HK-2 (cell line): ENCODE results near the gene METTL21A.
"Not testable (repeated sequence)": the region's sequence is repeated elsewhere in the genome, so short reads cannot be mapped to it uniquely, and the experiment has no call there.

ENCODE experiments used
- DNase-seq: peaks from one replicate; pipeline ENCODE4 v3.0.0-alpha.2; 2018; ENCODE audit not compliant: unreplicated experiment

Gene METTL21A

GRCh38 chr2:207625014-207625907 is at the start of gene METTL21A:
Gene METTL21A, minus strand, starts transcription at chr2:207625394. Its CDS starts 1,019 bp downstream, at chr2:207624375.
- DNase-seq = peak; percentile 90

DNA sequence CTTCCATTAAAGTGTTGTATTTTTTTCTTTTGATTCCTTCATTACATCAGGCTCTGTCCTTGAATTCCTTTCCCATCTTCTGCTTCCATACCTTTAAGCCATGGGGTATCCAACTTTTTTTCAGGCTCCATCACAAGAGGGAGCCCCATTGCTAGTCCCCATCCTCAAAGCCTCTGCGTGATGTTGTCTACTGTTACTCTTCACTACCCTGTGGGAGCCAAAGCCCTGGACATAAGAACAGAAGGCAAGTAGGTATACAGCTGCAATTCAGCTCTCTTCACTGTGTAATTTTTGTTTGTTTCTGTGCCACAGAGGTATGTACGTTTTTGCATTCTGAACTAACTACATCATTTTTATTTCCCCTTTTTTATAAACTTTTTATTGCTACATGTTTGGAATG is 49.6 kb upstream of the METTL21A start:
- DNase-seq = no peak

DNA sequence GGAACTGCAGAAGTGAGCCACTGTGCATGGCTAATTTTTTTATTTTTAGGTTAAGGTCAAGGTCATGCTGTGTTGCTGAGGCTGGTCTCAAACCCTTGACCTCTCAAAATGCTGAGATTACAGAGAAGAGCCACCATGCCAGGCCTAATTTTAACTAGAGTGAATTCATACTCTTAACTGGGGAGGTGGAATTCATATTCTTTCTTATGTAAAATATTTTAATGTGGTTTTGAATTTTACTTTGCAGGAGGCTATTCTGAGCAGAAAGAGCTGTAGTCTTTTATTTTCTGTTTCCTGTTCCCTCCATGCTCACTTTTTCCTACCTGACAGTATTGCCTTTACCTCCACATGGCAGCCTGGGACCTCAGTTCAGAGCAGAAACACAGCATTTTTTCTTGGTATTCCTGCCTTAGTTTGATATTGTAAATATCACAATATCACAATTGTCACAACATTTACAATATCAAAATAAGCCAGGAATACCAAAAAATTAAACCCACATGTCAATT is 49.1 kb upstream of the METTL21A start:
- no peak for DNase-seq

GRCh38 chr2:207673431-207673830 is 48.2 kb upstream of the METTL21A start:
- DNase-seq = no peak

GRCh38 chr2:207670887-207671286 is 45.7 kb upstream of the METTL21A start:
- no peak for DNase-seq

- no peak for DNase-seq
These were observed 38.8 kb upstream of the METTL21A start for GRCh38 chr2:207663870-207664545.

- no peak for DNase-seq
These were observed 37.0 kb upstream of the METTL21A start for GRCh38 chr2:207662203-207662602.

DNA sequence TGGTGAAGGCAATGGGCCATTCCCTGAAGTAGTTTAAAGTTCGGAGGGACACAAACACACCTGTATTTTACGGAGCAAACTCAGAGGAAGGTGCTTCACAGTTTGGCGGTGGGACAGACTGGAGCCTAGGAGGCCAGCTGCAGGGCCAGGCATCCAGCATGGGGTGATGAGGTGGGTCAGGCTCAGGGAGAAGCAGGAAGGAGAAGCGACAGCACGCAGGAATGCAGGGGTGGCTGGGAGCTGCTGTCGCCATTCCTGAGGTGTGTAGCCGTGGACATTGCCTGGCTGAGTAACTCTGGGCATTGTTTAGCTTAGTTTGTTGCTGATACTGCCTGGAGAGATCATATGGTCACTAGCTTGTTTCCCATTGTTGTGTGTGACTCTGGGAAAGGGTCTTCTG is 35.8 kb upstream of the METTL21A start:
- no peak for DNase-seq

DNA sequence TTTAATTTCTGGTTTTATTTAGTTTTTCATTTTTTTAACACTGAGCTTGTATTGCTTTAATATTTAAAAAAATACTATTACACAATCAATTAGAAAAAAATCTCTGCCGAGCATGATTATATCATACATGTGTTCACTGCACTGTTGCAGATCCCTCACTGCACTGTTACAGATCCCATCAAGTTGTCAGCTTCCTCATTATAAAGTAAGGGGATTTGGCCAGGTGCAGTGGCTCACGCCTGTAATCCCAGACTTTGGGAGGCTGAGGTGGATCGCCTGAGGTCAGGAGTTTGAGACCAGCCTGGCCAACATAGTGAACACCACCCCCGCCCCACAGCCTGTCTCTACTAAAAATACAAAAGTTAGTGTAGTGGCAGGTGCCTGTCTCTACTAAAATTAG is 33.0 kb upstream of the METTL21A start:
- DNase-seq = no peak

- DNase-seq = no peak
These were observed 29.8 kb upstream of the METTL21A start for GRCh38 chr2:207655000-207655399.

DNA sequence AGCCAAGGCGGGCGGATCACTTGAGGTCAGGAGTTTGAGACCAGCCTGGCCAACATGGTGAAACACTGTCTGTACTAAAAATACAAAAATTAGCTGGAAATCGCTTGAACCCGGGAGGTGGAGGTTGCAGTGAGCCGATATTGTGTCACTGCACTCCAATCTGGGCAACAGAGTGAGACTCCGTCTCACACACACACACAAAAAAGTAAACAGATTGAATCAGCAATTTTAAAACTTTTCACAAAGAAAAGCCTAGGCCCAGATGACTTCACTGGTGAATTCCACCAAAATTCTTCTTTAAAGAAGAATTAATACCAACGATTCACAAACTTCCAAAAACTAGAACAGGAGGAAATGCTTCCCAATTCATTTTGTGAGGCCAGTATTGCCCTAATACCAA is 21.4 kb upstream of the METTL21A start:
- not testable (repeated sequence) for DNase-seq

DNA sequence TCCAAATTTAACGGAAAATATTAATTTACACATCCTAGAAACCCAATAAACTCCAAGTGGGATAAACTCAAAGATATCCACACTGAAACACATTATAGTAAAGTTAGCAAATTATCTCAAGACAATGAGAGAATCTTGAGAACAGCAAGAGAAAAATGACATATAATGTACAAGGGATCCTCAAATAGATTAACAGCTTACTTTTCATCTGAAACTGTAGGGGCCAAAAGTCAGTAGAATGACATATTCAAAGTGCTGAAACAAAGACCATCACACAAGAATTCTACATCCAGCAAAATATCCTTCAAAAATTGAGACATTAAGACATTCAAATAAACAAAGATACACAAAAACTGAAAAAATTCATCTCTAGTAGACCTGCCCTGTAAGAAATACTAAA is 18.7 kb upstream of the METTL21A start:
- DNase-seq = no peak

DNA sequence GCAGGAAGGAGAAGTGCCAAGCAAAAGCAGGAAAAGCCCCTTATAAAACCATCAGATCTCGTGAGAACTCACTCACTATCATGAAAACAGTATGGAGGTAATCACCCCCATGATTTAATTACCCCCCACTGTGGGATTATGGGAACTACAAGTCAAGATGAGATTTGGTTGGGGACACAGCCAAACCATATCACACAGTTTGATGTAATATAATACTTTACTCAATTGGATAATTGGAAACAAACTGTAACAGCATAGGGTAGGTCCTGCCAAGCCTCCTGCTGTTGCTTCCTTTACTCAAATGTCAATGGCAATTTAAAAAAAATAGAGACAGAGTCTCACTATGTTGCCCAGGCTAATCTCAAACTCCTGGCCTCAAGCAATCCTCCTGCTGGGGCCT is 15.5 kb upstream of the METTL21A start:
- DNase-seq = no peak

DNA sequence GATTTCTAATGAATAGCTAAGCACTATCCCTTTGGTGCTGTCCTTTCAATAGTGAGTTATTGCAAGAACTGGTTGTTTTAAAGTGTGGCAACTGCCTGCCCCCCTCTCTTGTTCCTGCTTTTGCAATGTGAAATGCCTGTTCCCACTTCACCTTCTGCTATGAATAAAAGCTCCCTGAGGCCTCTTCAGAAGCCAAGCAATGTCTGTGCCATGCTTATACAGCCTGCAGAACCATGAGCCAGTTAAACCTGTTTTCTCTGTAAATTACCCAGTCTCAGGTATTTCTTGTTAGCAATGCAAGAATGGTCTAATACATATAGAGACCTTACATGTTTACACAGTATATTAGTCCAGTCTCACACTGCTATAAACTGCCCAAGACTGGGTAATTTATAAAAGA is 15.0 kb upstream of the METTL21A start:
- DNase-seq = no peak

GRCh38 chr2:207639288-207639687 is 14.1 kb upstream of the METTL21A start:
- DNase-seq = not testable (repeated sequence)

- no peak for DNase-seq
These were observed 10.4 kb upstream of the METTL21A start for GRCh38 chr2:207635468-207636200.

- no peak for DNase-seq
These were observed 8.5 kb upstream of the METTL21A start for GRCh38 chr2:207633686-207634085.

DNA sequence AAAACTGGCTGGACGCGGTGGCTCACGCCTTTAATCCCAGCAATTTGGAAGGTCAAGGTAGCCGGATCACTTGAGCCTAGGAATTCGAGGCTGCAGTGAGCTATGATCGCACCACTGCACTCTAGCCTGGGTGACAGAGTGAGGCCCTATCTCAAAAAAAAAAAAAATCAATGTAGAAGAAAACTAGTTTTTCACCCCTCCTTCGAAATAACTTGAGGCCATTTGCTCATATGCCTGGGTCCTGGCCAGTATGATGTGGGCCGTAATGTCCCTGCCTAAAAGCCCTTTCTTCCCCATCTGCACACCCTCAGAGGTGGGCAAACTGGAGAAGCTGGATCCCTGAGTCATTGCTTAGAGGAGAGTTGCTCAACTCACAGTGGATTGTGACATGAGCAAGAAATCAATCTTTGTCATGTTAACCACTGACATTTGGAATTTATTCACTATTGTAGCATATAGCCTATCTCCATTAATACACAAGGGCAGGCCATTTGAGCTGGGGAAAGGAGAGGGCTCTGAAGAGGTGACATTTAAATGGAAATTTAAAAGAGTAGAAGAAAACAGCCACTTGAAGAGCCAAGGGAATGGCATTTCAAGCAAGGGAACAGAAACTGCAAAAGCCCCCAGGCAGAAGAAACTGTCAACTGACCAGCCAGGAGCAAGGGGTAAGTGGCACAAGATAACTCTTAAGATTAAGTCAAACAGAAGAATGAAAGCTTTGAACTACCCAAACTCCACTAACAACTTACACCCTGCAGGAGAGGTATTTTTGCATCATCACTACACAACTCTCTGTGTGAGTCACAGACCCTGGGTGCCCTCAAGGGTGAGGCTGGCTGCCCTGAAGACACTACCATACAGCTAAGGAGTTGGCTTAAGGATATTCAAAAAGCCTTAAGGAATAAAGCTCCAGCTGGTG is 7.6 kb upstream of the METTL21A start:
- DNase-seq = peak; percentile 50

DNA sequence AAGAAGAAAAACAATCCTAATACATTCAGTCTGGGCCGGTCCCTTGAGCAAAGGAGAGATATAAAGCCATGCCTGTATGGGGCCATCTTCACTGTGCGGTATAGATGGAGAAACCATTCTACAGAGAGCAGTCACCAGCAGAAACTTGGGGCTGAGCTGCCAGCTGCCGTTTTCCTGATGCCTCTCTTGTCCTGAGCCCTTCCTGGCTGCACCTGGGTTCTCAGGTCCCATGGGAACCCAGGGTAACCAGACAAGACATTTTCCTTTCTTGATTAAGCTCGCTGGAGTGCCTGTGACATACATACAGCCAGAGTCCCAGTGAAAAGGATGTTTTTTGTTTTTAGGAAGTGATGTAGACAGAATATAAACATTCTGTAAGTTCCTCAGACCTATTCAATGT is 5.3 kb upstream of the METTL21A start:
- no peak for DNase-seq

DNA sequence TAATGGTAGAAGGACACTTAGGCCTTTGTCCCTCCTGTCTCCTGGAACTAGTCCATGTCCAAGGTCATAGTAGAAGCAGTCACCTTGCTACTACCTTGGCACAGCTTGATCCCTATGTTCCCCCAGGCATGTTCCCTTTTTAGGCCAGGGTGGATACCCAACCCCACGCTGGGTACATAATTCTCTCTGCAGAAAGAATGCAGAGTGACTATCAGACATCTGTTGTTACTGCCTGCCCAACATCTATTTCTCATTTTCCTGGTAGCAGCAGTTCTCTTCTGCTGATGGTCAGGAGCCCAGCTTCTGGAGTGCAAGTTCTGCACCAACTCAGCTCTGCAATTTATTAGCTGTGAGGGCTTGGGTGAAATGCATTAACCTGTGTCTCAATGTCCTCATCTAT is 4.4 kb upstream of the METTL21A start:
- DNase-seq = no peak
